ENCODE results near the gene CACNA1D.

Gene CACNA1D

DNA sequence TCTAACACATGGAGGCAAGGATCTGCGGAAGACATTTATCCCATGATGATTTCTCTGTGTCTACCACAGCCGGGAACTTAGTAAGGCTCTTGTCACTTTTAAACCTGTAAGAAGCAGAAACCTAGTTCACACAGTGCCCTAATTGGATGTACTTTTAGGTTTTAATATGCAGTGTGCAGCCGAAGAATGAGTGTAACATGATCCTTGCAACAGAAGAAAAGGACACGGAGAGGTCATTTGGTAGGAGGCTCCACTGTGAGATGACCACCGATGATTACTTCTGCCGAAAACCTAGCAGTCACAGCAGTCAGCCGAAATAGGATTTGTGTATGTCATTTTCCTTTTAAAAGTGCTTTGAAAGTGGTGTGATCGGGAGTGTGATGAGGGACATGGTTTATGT is 6.8 kb downstream of the CACNA1D start:
- Histone ChIP-seq H3K9ac (ENCODE audit: low read length) (no peak overlapping the region), H3K36me3 (ENCODE audit: low read length) (no peaks in the 10 kb centered on the region), H4K20me1 (ENCODE audit: low read depth, low read length) (no peaks in the 10 kb centered on the region), H3K4me3 (ENCODE audit: insufficient read depth, low read length, poor library complexity, severe bottlenecking) (no peak overlapping the region), H3K79me2 (ENCODE audit: insufficient read depth, low read length) (no peaks in the 10 kb centered on the region), H3K27ac (ENCODE audit: low read depth, low read length) (no peak overlapping the region), H3K9me3 (ENCODE audit: insufficient read depth, low read length) (no peaks in the 10 kb centered on the region), H3F3A (ENCODE audit: insufficient read depth) (no peaks in the 10 kb centered on the region), H3K27me3 (ENCODE audit: low read length) (no peaks in the 10 kb centered on the region), H3K9me2 (replicated peaks; ENCODE audit: insufficient read depth, low read length) (no peaks in the 10 kb centered on the region), H3K4me2 (ENCODE audit: low read depth, low read length, poor library complexity, severe bottlenecking) (no peak overlapping the region), H2AFZ (ENCODE audit: low read depth, low read length, severe bottlenecking) (no peak overlapping the region)
- no peak for TF ChIP-seq EZH2phosphoT487 (conservative IDR thresholded peaks at IDR 0.05; ENCODE audit: low read length)
- TF ChIP-seq, protein P1, sequence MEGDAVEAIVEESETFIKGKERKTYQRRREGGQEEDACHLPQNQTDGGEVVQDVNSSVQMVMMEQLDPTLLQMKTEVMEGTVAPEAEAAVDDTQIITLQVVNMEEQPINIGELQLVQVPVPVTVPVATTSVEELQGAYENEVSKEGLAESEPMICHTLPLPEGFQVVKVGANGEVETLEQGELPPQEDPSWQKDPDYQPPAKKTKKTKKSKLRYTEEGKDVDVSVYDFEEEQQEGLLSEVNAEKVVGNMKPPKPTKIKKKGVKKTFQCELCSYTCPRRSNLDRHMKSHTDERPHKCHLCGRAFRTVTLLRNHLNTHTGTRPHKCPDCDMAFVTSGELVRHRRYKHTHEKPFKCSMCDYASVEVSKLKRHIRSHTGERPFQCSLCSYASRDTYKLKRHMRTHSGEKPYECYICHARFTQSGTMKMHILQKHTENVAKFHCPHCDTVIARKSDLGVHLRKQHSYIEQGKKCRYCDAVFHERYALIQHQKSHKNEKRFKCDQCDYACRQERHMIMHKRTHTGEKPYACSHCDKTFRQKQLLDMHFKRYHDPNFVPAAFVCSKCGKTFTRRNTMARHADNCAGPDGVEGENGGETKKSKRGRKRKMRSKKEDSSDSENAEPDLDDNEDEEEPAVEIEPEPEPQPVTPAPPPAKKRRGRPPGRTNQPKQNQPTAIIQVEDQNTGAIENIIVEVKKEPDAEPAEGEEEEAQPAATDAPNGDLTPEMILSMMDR (IDR thresholded peaks at IDR 0.05; ENCODE audit: insufficient read depth, low read length, poor library complexity, severe bottlenecking) = no peak

DNA sequence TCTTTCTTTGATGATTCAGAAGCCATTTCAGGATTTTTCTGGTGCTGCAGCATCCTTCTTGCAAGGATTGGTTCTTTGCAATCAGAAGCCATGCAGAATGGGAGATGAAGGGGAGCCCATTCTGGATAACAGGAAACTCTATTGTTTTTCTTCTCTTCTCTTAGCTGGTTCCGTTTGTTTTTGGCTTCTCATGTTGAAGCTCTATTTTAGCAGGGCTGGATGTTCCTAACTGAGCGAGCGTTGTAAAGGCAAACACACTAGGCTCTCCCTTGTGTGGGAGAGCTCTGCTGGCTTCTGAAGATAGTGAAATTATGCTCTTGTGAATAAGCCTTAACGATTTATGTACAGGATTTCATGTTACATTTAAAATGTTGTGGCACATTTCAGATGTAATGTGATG is 8.3 kb downstream of the CACNA1D start:
- Histone ChIP-seq H3K4me3 (ENCODE audit: insufficient read depth, low read length, poor library complexity, severe bottlenecking) (no peak overlapping the region), H3K36me3 (ENCODE audit: low read length) (no peaks in the 10 kb centered on the region), H3K4me2 (ENCODE audit: low read depth, low read length, poor library complexity, severe bottlenecking) (no peak overlapping the region), H3K79me2 (ENCODE audit: insufficient read depth, low read length) (no peaks in the 10 kb centered on the region), H4K20me1 (ENCODE audit: low read depth, low read length) (no peaks in the 10 kb centered on the region), H2AFZ (ENCODE audit: low read depth, low read length, severe bottlenecking) (no peak overlapping the region), H3K9ac (ENCODE audit: low read length) (no peak overlapping the region), H3K9me3 (ENCODE audit: insufficient read depth, low read length) (no peaks in the 10 kb centered on the region), H3K27me3 (ENCODE audit: low read length) (no peaks in the 10 kb centered on the region), H3K27ac (ENCODE audit: low read depth, low read length) (no peak overlapping the region), H3K9me2 (replicated peaks; ENCODE audit: insufficient read depth, low read length) (no peaks in the 10 kb centered on the region), H3F3A (ENCODE audit: insufficient read depth) (no peaks in the 10 kb centered on the region)
- TF ChIP-seq EZH2phosphoT487 (conservative IDR thresholded peaks at IDR 0.05; ENCODE audit: low read length) = no peak
- TF ChIP-seq, protein P1 (IDR thresholded peaks at IDR 0.05; ENCODE audit: insufficient read depth, low read length, poor library complexity, severe bottlenecking) = no peak

- no peaks in the 10 kb centered on the region for H3F3A ChIP-seq (ENCODE audit: insufficient read depth)
- no peak overlapping the region for H3K4me2 ChIP-seq (ENCODE audit: low read depth, low read length, poor library complexity, severe bottlenecking)
- H3K27me3 ChIP-seq (ENCODE audit: low read length) = no peaks in the 10 kb centered on the region
These were observed 8.8 kb downstream of the CACNA1D start for GRCh38 chr3:53503195-53503594.

More at GRCh38 chr3:53503195-53503594, 8.8 kb downstream of the CACNA1D start:
- H3K36me3 ChIP-seq (ENCODE audit: low read length) = no peaks in the 10 kb centered on the region
- H3K9me2 ChIP-seq (replicated peaks; ENCODE audit: insufficient read depth, low read length) = no peaks in the 10 kb centered on the region
- H3K27ac ChIP-seq (ENCODE audit: low read depth, low read length) = no peak overlapping the region
- H2AFZ ChIP-seq (ENCODE audit: low read depth, low read length, severe bottlenecking) = no peak overlapping the region
- no peaks in the 10 kb centered on the region for H3K9me3 ChIP-seq (ENCODE audit: insufficient read depth, low read length)
- TF ChIP-seq, protein P1 (IDR thresholded peaks at IDR 0.05; ENCODE audit: insufficient read depth, low read length, poor library complexity, severe bottlenecking) = no peak
- no peak for TF ChIP-seq EZH2phosphoT487 (conservative IDR thresholded peaks at IDR 0.05; ENCODE audit: low read length)
- H3K9ac ChIP-seq (ENCODE audit: low read length) = no peak overlapping the region
- H4K20me1 ChIP-seq (ENCODE audit: low read depth, low read length) = no peaks in the 10 kb centered on the region
- H3K79me2 ChIP-seq (ENCODE audit: insufficient read depth, low read length) = no peaks in the 10 kb centered on the region
- no peak overlapping the region for H3K4me3 ChIP-seq (ENCODE audit: insufficient read depth, low read length, poor library complexity, severe bottlenecking)

Measured in SU-DHL-6 (cell line).